ENCODE data around the gene AMDHD1. TPM values are rescaled to one million over a fixed set of nuclear protein-coding genes. Genes with fewer than 3 reads are reported as not detected.

Gene AMDHD1
- total and polyA plus RNA-seq, 2 of the 8 experiments (the other 6 are each of a cell fraction or from before 2014, with no cell fraction given), result 0.14 TPM; not detected in 1

DNA sequence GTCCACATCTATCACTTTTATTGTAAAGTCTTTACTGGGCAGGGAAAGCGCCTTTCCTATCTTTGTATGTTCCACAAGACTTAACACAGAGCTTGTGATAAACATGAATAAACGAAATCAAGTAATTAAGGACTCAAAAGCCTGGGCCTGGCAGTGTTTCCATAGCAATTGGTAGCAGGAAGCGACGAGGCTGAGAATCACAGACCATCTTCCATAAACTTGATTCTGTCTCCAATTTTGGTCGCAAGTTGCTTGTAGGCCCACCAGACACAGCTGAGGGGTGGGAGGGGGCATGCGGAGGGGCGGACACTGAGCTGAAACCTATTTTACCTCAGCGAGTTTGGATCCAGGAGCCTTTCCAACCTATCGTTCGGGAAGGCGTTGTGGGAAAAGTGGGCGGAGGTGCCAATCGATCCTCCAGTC, 1.0 kb upstream of the AMDHD1 start:
- 13% methylated on average over 13 of the region's 13 CpGs; no CpG with 5 or more reads in 1 of the 2 experiments for WGBS, 2 experiments (ENCODE audit: extremely low coverage in 1 of 2, insufficient coverage in 1 of 2, insufficient read length in 1 of 2, insufficient replicate concordance in 2 of 2, low coverage in 1 of 2, low lambda C conversion rate in 2 of 2, missing lambda C conversion rate in 1 of 2)
- H3K79me2 ChIP-seq (ENCODE audit: control insufficient read depth in 1 of 2, insufficient read depth in 2 of 2, low read length in 2 of 2), result no peaks in the 10 kb centered on the region
- CTCF ChIA-PET (ENCODE audit: partially characterized antibody), result interaction anchor here (1.1 to 10.1 kb wide), 5 partner anchors 15 to 57 kb away, joined by 3 to 123 read pairs (median 13); no protein-coding TSS in a partner anchor
- peak overlapping the region; percentile 98; the same call in 1 of the 2 replicates for H2AFZ ChIP-seq (ENCODE audit: low read length)
- H3K4ac ChIP-seq (replicated peaks; ENCODE audit: insufficient read length, low read depth, low read length), result no peak overlapping the region
- no peak overlapping the region for H2AK5ac ChIP-seq (ENCODE audit: low read depth, low read length)
- H3K27me3 ChIP-seq (replicated peaks in 1 of 4; ENCODE audit: control insufficient read depth in 3 of 4, extremely low read depth in 1 of 4, insufficient read depth in 3 of 4, low read length in 3 of 4), result peaks cover 0 to 11% (median 10%) of the 10 kb centered on the region in 4 experiments; a peak in 5 of 7 replicates
- no peak overlapping the region for H2BK120ac ChIP-seq (replicated peaks; ENCODE audit: low read depth, low read length)
- H2BK15ac ChIP-seq (ENCODE audit: low read length), result no peak overlapping the region
- 0 out of 2 replicates have a peak overlapping the region, but pooled peaks have one; percentile 66 for H2BK5ac ChIP-seq (ENCODE audit: low read depth, low read length)
- no peaks in the 10 kb centered on the region for H4K20me1 ChIP-seq (replicated peaks in 1 of 2; ENCODE audit: control insufficient read depth in 1 of 2, insufficient read depth in 2 of 2, low read length in 2 of 2)
- DNase-seq (ENCODE audit: low read depth in 1 of 2, low spot score in 2 of 2), result no peak
- no peaks in the 10 kb centered on the region for H3K79me1 ChIP-seq (ENCODE audit: low read depth, low read length)
- peak overlapping the region; percentile 70 to 79 for H3K4me2 ChIP-seq (ENCODE audit: insufficient read depth in 1 of 2, low read depth in 2 of 2, low read length in 2 of 2)
- peak overlapping the region; percentile 63 for H3K56ac ChIP-seq (replicated peaks; ENCODE audit: insufficient read length, low read depth, low read length)
- peak overlapping the region; percentile 19 for H4K5ac ChIP-seq (ENCODE audit: insufficient read length, low read depth, low read length)
- H3K14ac ChIP-seq (ENCODE audit: insufficient read length), result no peak overlapping the region
- H4K91ac ChIP-seq (replicated peaks; ENCODE audit: insufficient read length, low read length), result peak overlapping the region; percentile 42
- peak overlapping the region in 2 of 4 experiments; percentile 32 to 57; a peak in 3 of 7 replicates for H3K9ac ChIP-seq (replicated peaks in 1 of 4; ENCODE audit: extremely low read depth in 1 of 4, low read depth in 3 of 4, low read length in 3 of 4)
- H3K18ac ChIP-seq (ENCODE audit: extremely low read depth, low read length), result peak overlapping the region; percentile 38; the same call in 1 of the 2 replicates
- 0 out of 2 replicates have a peak overlapping the region, but pooled peaks have one; percentile 33 for H2BK12ac ChIP-seq (ENCODE audit: low read depth, low read length)
- peaks cover 8% of the 10 kb centered on the region; the same call in 1 of the 2 replicates for H3K23me2 ChIP-seq (ENCODE audit: low read depth, low read length)
- H2BK20ac ChIP-seq (ENCODE audit: low read length), result no peak overlapping the region
- no peak overlapping the region for H3K27ac ChIP-seq (ENCODE audit: low read depth, low read length)
- no peak for FAIRE-seq
- H3K4me3 ChIP-seq (ENCODE audit: extremely low read depth in 1 of 4, insufficient read depth in 2 of 4, low read depth in 3 of 4, low read length in 4 of 4), result peak overlapping the region; percentile 59 to 95 (median 74)
- no peaks in the 10 kb centered on the region for H3K36me3 ChIP-seq (ENCODE audit: control insufficient read depth in 2 of 4, insufficient read depth in 4 of 4, low read length in 3 of 4)
- POLR2A ChIA-PET (ENCODE audit: partially characterized antibody), result interaction anchor here (0.8 to 1.9 kb wide), 5 partner anchors 11 to 232 kb away, joined by 3 to 8 read pairs (median 4); partner anchors contain the start of gene SNRPF
- peaks cover 0 to 4% (median under 1%) of the 10 kb centered on the region in 4 experiments; a peak in 3 of 7 replicates for H3K4me1 ChIP-seq (replicated peaks in 1 of 4; ENCODE audit: control insufficient read depth in 3 of 4, insufficient read depth in 4 of 4, low read length in 3 of 4)
- H4K8ac ChIP-seq (ENCODE audit: extremely low read depth, insufficient read depth, low read length), result peak overlapping the region; percentile 94; the same call in 1 of the 2 replicates
- H3K9me3 ChIP-seq (ENCODE audit: insufficient read depth in 2 of 2, low read depth in 1 of 2, low read length in 1 of 2), result no peaks in the 10 kb centered on the region
- H3K23ac ChIP-seq (ENCODE audit: insufficient read length), result no peak overlapping the region
- TF ChIP-seq BACH1 (IDR thresholded peaks at IDR 0.05; ENCODE audit: low read length) (no peak), SP1 (IDR thresholded peaks at IDR 0.05; ENCODE audit: low read depth, low read length) (no peak), CREB1 (IDR thresholded peaks at IDR 0.05) (no peak)
